HCT116 (cell line): ENCODE data around the gene NACC2. TPM values are rescaled to one million over a fixed set of nuclear protein-coding genes. Genes with fewer than 3 reads are reported as not detected.

Experiments used
- ATAC-seq: fragments of 200-7000 bp; cut with Tn5 transposase; 2 replicates; pipeline ENCODE4 v1.9.1; 2020; ENCODE audit warnings: mild to moderate bottlenecking, moderate library complexity
- BruUV-seq: library from RNA; stranded (reverse); fragments of 400-500 nt; replicated peaks from 2 replicates; lab custom pipeline; 2021; lab: Mats Ljungman, UMichigan
- CTCF ChIA-PET: fragments of 300-600 bp; sonication (Branson Sonifier 250); formaldehyde crosslinking; loops from one replicate; lab custom pipeline; 2021; ENCODE audit warnings: antibody characterized with exemption; lab: Charles Lee
- POLR2A ChIA-PET: fragments of 300-600, 350-600 bp; sonication (Branson Sonifier 250); formaldehyde crosslinking; loops from one replicate; lab custom pipeline; 2021; ENCODE audit warnings: antibody characterized with exemption; lab: Charles Lee
- RAD21 ChIA-PET, 2 experiments: fragments of 300-600 bp; sonication (Branson Sonifier 250); formaldehyde crosslinking; loops; one replicate each; lab custom pipeline; 2023; ENCODE audit warnings: low total read pairs in 2 of 2; ENCODE audit not compliant: uncharacterized antibody in 2 of 2, unreplicated experiment in 2 of 2, low non-redundant PET in 1 of 2; lab: Charles Lee
- DNase-seq: peaks from one replicate; pipeline ENCODE4 v3.0.0-alpha.2; 2010; ENCODE audit warnings: low read depth, low spot score
- H2AFZ ChIP-seq: fragments of 200-600 bp; shearing (Covaris generic), sonication (generic); 2 replicates; pipeline ENCODE4 v1.6.1; 2017; ENCODE audit warnings: low read depth, mixed run types, mixed read lengths, antibody characterized with exemption, low read length; ENCODE audit not compliant: poor library complexity, severe bottlenecking
- H3K27ac ChIP-seq: 2 replicates; pipeline ENCODE4 v1.5.1; 2012; ENCODE audit warnings: low read depth, low read length
- H3K27me3 ChIP-seq: fragments of 200-600 bp; sonication (generic); 2 replicates; pipeline ENCODE4 v1.6.1; 2016; ENCODE audit warnings: mixed run types, low read length, mixed read lengths; ENCODE audit not compliant: insufficient read depth
- H3K36me3 ChIP-seq, 2 experiments: fragments of 200-500 bp in 1 of 2; fragments of 200-600 bp in 1 of 2; sonication (Bioruptor generic) in 1 of 2; sonication (generic) in 1 of 2; 2 replicates each; pipeline versions ENCODE4 v1.5.1 to v1.6.1; 2014 to 2016; ENCODE audit warnings: low read length in 2 of 2, inconsistent platforms in 1 of 2, mixed read lengths in 1 of 2, mixed run types in 1 of 2; ENCODE audit not compliant: insufficient read depth in 2 of 2, control insufficient read depth in 1 of 2
- H3K4me1 ChIP-seq, 2 experiments: fragments of 200-600 bp in 1 of 2; sonication (generic) in 1 of 2; 2 replicates each; pipeline versions ENCODE4 v1.5.1 to v1.6.1; 2012 to 2017; ENCODE audit warnings: low read length in 2 of 2, inconsistent platforms in 1 of 2, mild to moderate bottlenecking in 1 of 2, mixed read lengths in 1 of 2, mixed run types in 1 of 2, moderate library complexity in 1 of 2; ENCODE audit not compliant: insufficient read depth in 2 of 2, control insufficient read depth in 1 of 2
- H3K4me2 ChIP-seq: fragments of 200-600 bp; sonication (generic); 2 replicates; pipeline ENCODE4 v1.6.1; 2017; ENCODE audit warnings: mixed run types, low read length, mixed read lengths
- H3K4me3 ChIP-seq, 2 experiments: fragments of 200-600 bp in 1 of 2; sonication (generic) in 1 of 2; replicated peaks in 1 of 2; 2 replicates each; pipeline ENCODE4 v1.5.1; 2011 to 2016; ENCODE audit warnings: low read length in 2 of 2, control low read depth in 1 of 2, low read depth in 1 of 2, mild to moderate bottlenecking in 1 of 2, mixed read lengths in 1 of 2, mixed run types in 1 of 2
- H3K79me2 ChIP-seq: fragments of 200-600 bp; sonication (generic); 2 replicates; pipeline ENCODE4 v1.6.1; 2017; ENCODE audit warnings: mild to moderate bottlenecking, mixed run types, low read length, moderate library complexity, mixed read lengths; ENCODE audit not compliant: insufficient read depth
- H3K9ac ChIP-seq: fragments of 200-600 bp; sonication (generic); 2 replicates; pipeline ENCODE4 v1.6.1; 2016; ENCODE audit warnings: low read length, mixed read lengths
- H3K9me2 ChIP-seq: fragments of 200-600 bp; sonication (generic), shearing (Covaris generic); 2 replicates; pipeline ENCODE4 v1.6.1; 2017; ENCODE audit warnings: mixed run types, mild to moderate bottlenecking, moderate library complexity; ENCODE audit not compliant: insufficient read depth
- H3K9me3 ChIP-seq, 2 experiments: fragments of 200-500 bp in 1 of 2; fragments of 200-600 bp in 1 of 2; sonication (Bioruptor generic) in 1 of 2; sonication (generic) in 1 of 2; 2 replicates each; pipeline ENCODE4 v1.6.1; 2014 to 2017; ENCODE audit warnings: low read length in 2 of 2, mixed read lengths in 2 of 2, inconsistent platforms in 1 of 2, low read depth in 1 of 2, mild to moderate bottlenecking in 1 of 2, mixed run types in 1 of 2, moderate library complexity in 1 of 2; ENCODE audit not compliant: control insufficient read depth in 1 of 2, insufficient read depth in 1 of 2
- H4K20me1 ChIP-seq: fragments of 200-600 bp; sonication (generic), shearing (Covaris generic); 2 replicates; pipeline ENCODE4 v1.6.1; 2017; ENCODE audit warnings: mixed run types, mild to moderate bottlenecking, moderate library complexity; ENCODE audit not compliant: insufficient read depth
- ELF1 ChIP-seq: IDR thresholded peaks from 2 replicates; pipeline ENCODE4 v1.6.1; 2012; ENCODE audit warnings: low read depth, borderline replicate concordance
- EZH2 ChIP-seq: fragments of 200-600 bp; sonication (generic); IDR thresholded peaks from 2 replicates; pipeline ENCODE4 v1.6.1; 2017; ENCODE audit warnings: antibody characterized with exemption, mixed run types
- JUND ChIP-seq: IDR thresholded peaks from 2 replicates; pipeline ENCODE4 v1.6.1; 2012
- RAD21 ChIP-seq: IDR thresholded peaks from 2 replicates; pipeline ENCODE4 v1.6.1; 2012; ENCODE audit warnings: low read depth, mild to moderate bottlenecking
- ZNF274 ChIP-seq: fragments of 200-500 bp; sonication (Bioruptor generic); IDR thresholded peaks from 2 replicates; pipeline ENCODE4 v1.6.1; 2014; ENCODE audit warnings: mild to moderate bottlenecking, low read depth, low read length, inconsistent platforms
- intact Hi-C: fragments of 100-400 bp; cut with micrococcal nuclease; formaldehyde crosslinking; loops from 2 replicates; pipeline ENCODE4 v1.10.0; 2022
- total RNA-seq: library from RNA; stranded (reverse); gene quantifications from one replicate; pipeline ENCODE4 v1.2.1, GENCODE V29; 2021; ENCODE audit not compliant: unreplicated experiment
- TF ChIP-seq, protein P1 (sequence below): IDR thresholded peaks from 2 replicates; pipeline ENCODE4 v1.6.1; 2012
- TF ChIP-seq, protein P2 (sequence below), 3 experiments: fragments of 200-600 bp in 1 of 3; sonication (generic) in 1 of 3; IDR thresholded peaks in 2 of 3; conservative IDR thresholded peaks in 1 of 3; 2 replicates each; pipeline ENCODE4 v1.5.1; 2012 to 2017; ENCODE audit warnings: low read depth in 2 of 3, low read length in 2 of 3, antibody characterized with exemption in 1 of 3, borderline replicate concordance in 1 of 3, control low read depth in 1 of 3, mild to moderate bottlenecking in 1 of 3, mixed read lengths in 1 of 3, mixed run types in 1 of 3, moderate library complexity in 1 of 3; ENCODE audit not compliant: insufficient read depth in 1 of 3

Gene NACC2
- total RNA-seq, 1 experiment from 2014 or later = 27.8 TPM

DNA sequence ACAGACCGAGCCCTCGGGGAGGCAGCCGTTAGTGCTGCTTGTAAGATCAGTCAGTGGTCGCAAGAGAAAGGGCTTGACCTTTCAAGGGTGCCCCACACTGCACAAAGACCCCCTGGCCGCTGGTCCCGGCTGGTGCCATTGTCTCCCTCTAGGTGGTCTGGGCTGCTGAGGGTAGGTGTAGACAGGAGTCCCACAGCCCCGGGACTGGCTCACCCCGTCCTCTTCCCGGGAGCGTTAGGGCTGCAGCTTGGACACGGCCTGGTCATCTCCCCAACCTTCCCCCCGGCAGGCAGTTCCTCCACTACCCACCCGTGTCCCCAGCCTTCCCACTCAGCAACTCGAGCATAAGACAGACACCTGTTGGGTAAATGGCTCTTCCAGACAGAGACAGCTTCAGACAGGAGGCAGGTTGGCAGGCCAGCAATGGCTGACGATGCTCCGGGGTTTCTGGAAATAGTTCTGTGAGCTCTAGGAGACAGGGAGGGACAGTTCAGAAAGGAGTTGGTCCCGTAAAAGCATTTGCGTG is 38.9 kb upstream of the NACC2 start (continued):
- TF ChIP-seq RAD21 (no peak), EZH2 (no peak), ZNF274 (no peak), JUND (no peak), ELF1 (no peak)
- TF ChIP-seq, protein P1, sequence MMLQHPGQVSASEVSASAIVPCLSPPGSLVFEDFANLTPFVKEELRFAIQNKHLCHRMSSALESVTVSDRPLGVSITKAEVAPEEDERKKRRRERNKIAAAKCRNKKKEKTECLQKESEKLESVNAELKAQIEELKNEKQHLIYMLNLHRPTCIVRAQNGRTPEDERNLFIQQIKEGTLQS = no peak

DNA sequence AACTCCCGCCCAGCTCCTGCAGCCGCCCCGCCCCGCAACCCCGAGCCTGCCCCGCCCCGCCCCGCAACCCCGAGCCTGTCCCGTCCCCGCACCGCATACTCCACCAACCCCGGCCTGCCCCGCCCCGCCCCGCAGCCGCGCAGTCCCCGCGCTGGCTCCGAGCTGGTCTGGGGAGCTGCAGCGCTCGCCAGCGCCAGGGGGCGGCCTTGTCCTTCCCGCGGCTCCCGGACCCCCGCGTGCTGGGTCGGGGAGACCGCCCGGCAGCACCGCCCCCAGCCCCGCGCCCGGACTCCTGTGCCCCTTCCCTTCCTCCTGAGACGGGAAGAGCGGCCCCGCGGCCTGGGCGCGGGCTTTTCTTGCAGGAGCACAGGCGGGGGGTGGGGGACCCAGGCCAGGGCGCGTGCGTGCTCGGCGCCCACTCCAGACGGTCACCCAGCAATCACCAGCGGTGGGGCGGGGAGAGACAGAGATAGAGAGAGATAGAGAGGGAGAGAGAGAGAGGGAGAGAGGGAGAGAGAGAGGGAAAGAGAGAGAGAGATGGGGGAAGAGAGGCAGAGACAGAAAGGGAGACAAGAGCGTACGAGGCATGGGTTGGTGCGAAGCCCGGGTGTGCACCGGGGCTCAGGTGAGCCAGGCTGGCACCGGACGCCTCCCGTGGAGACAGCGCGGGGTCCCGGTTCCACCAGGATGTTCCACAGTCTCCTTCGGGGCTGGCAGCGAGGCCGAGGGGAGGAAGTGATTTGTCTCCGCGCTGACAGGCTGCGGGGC is 38.3 kb upstream of the NACC2 start:
- no peak for DNase-seq
- CTCF ChIA-PET = interaction anchor here (0.6 to 0.7 kb wide), 2 partner anchors 11 to 1378 kb away, joined by 3 read pairs; no protein-coding TSS in a partner anchor
- POLR2A ChIA-PET = no interaction called here

More for the DNA sequence above, 38.3 kb upstream of the NACC2 start:
- intact Hi-C loops = loop anchor here (2.0 kb wide), 1 partner anchor 149 kb away; no protein-coding TSS in a partner anchor
- Histone ChIP-seq H3K4me3 (peak overlapping the region in 1 of 2 experiments; percentile 38; a peak in 2 of 4 replicates), H4K20me1 (no peaks in the 10 kb centered on the region), H3K4me2 (peak overlapping the region; percentile 72), H3K9me3 (no peaks in the 10 kb centered on the region), H3K27ac (no peak overlapping the region; the same call in 1 of the 2 replicates), H3K27me3 (no peaks in the 10 kb centered on the region), H3K79me2 (no peaks in the 10 kb centered on the region), H3K9ac (no peak overlapping the region), H3K36me3 (no peaks in the 10 kb centered on the region), H3K9me2 (no peaks in the 10 kb centered on the region)
- BruUV-seq = no TSS peak
- RAD21 ChIA-PET = interaction anchor here (0.6 kb wide), 2 partner anchors 16 to 126 kb away, joined by 3 to 6 read pairs; no protein-coding TSS in a partner anchor
- peak; percentile 88 for ATAC-seq
- TF ChIP-seq ZNF274 = no peak
- TF ChIP-seq, protein P2, sequence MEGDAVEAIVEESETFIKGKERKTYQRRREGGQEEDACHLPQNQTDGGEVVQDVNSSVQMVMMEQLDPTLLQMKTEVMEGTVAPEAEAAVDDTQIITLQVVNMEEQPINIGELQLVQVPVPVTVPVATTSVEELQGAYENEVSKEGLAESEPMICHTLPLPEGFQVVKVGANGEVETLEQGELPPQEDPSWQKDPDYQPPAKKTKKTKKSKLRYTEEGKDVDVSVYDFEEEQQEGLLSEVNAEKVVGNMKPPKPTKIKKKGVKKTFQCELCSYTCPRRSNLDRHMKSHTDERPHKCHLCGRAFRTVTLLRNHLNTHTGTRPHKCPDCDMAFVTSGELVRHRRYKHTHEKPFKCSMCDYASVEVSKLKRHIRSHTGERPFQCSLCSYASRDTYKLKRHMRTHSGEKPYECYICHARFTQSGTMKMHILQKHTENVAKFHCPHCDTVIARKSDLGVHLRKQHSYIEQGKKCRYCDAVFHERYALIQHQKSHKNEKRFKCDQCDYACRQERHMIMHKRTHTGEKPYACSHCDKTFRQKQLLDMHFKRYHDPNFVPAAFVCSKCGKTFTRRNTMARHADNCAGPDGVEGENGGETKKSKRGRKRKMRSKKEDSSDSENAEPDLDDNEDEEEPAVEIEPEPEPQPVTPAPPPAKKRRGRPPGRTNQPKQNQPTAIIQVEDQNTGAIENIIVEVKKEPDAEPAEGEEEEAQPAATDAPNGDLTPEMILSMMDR (IDR thresholded peaks at IDR 0.05 in 2 of 3, conservative IDR thresholded peaks at IDR 0.05 in 1 of 3; ENCODE audit: borderline replicate concordance in 1 of 3, insufficient read depth in 1 of 3, low read depth in 2 of 3, low read length in 2 of 3) = peak; percentile 23 to 44 (median 42); a peak in 5 of 6 replicates
- TF ChIP-seq RAD21 = peak; percentile 53
- TF ChIP-seq, all 23 proteins: peak for 2
- H2AFZ ChIP-seq = peak overlapping the region; percentile 78
- peaks cover 6 to 30% of the 10 kb centered on the region in 2 experiments; a peak in 3 of 4 replicates for H3K4me1 ChIP-seq
